Measurements from ENCODE around the gene CA12.
A peak's percentile ranks its signal among the peaks of the same experiment; 100 is the strongest.
"Not testable (repeated sequence)": the region's sequence is repeated elsewhere in the genome, so short reads cannot be mapped to it uniquely, and the experiment has no call there.

Gene CA12

DNA sequence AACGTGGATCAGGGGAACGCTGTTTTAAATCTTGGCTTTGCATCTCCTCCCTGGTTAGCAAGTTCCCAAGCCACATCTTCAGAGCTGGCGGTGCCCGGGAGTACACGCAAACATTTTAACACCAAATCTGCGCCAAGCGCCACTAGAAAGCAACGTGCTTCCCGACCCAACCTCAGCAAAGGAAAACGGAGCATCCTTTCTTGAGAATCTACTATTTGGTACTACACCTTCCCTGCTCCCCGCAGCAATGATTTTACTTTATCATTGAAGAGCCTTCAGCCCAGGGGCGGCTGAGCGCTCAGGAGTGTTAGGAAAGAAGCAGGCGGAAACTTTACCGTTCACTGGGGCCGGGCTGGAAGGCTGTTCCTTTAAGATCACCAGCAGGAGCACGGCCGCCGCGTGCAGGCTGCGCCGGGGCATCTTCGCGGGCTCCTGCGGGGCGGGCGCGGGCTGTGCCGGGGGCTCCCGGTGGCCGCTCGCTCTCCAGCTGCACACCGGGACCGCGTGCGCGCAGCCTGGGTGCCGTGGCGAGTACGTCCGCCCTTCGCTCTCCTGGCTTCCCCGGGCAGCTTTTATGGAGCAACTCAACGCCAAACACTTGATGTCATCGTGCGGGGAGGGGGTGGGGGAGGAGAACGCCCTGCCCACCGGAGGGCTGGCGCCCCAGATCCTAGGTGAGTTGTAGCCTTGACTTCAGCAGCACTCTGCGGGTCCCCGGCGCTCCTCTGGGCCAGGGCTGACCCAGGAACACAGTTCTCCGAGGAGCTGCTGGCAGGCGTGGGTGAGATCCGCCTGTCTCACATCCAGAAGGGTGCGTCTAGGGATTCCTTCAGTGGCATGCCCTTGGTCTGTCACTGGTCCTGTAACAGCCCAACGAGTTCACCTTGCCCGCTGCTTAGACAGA is at the start of gene CA12:
CA12 (minus strand) TSS at position 546 of the 904 bp plus-strand sequence; CDS start at position 420, 126 bp downstream.
- peak; percentile 74 for DNase-seq

DNA sequence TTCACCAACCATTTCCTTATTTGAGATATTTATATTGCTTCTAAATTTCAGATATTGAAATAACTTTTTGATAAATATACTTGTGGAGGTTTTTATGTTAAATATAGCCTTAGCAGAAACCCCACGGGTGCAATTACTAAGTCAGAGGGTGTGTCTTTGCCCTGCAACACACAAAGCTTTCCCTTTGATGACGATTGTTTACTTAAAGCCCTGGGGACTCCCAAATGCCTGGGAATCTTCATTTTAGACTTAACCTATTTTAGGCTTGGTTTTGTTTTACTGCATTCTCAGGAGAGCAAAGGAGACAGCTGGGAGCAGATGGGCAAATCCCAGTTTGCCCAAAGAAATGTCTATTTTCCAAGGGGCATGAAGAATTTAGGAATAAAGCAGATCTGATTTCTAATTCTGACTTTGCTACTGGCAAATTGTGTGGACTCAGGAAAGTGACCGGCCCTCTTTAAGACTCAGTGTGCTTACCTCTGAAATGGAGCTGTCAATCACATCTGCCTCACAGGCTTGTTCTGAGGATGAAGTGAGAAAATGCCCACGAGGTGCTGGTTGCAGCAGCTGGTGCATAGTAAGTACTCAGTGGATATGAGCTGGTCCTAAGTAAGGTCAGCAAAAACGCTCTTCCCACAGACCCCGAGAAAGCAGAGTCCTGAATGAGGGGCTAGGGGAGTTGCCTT is 49.3 kb upstream of the CA12 start:
- DNase-seq: no peak

DNA sequence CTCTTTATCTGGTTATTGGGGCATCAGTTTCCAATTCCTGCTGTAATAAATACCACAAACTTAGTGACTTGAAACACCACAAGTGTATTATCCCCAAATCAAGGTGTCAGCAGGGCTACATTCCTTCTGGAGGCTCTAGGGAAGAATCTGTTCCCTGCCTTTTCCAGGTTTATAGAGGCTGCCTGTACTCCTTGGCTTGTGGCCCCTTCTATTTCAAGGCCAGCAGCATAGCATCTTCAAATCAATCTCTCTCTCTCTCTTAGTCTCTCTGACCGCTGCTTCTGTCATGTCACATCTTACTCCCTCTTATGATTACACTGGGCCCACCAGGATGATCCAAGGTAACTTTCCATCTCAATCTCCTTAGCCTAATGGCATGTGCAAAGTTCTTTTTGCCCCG is 44.9 kb upstream of the CA12 start:
- DNase-seq: no peak

DNA sequence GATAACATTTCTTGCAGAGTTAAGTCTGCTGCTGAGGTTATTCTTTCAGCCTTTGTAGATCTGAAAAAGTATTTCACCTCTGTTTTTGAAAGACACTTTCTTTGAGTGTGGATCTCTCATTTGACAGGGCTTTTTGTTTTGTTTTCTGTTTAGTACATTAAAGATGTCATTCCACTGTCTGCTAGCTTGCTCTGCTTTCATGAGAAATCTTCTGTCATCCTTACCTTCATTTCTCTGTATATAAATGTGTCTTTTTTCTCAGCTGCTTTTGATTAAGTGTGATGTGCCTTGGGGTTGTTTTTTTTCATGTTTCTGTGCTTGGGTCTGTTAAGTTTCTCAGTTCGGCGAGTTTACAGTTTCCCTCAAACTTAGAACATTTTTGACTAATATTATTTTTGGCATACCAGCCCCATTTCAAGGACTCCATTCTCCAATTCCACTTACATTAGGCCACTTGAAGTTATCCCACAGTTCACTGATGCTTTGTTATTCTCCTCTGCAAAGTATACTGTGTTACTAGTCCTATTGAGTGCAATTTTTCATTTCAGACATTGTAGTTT is 43.9 kb upstream of the CA12 start:
- no peak for DNase-seq

DNA sequence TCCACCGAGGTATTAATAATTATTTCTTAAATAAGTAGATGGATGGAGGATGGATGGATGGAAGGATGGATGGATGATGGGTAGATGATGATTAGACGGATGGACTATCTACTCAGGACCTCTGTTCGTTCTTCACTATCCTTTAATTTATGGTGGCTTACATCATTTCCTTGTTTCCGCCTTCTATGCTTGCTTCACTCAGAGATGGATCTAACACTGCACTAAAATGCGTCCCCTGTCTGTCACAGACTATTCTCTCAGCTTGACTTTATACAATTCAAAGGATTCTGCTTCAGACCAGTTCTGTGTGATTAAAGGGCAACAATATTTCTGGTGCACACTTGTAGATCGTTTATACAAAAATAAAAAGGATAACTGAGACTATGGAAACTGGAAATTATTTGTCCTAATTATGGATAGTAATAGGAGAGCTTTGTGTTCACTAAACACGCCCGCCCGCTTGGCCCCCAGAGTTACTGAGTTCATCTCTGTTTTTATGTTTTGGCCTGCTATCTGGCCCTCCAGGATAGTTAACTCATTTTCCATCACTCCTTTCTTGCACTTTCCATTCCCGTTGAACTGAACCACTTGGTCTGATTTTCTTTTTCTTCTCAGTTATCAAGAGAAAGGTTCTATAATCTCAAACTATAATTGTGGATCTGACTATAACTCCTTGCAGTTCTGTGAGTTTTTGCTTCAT is 41.4 kb upstream of the CA12 start:
- no peak for DNase-seq

DNA sequence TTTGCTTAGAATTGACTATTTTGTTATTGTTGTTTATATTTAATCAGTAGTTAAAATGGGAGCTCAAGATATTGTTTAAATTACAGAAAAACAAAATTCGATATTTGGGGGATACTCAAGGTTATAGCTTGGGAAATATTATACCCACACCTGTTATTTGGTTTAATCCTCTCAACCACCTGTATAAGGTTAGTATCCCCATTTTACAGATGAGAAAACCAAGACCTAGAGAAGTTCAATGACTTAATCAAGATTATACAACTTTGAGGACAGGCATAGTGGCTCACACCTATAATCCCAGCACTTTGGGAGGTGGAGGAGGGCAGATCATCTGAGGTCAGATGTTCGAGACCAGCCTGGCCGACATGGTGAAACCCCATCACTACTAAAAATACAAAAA is 39.8 kb upstream of the CA12 start:
- no peak for DNase-seq

DNA sequence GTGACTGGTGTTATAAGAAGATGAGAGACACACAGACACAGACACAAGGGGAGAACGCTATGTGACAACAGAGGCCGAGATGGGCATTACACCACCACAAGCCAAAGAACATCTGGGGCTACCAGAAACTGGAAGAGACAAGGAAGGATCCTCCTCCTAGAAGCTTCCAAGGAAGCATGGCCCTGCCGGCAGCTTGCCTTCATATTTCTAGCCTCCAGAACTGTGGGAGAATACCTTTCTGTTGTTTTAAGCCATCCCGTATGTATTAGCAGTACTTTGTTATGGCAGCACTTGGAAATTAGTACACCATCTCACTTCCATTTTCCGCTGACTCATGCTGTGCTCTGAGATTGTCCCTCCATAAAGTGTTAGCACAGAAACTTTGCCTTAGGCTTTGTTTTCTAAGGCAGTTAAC is 38.7 kb upstream of the CA12 start:
- no peak for DNase-seq

DNA sequence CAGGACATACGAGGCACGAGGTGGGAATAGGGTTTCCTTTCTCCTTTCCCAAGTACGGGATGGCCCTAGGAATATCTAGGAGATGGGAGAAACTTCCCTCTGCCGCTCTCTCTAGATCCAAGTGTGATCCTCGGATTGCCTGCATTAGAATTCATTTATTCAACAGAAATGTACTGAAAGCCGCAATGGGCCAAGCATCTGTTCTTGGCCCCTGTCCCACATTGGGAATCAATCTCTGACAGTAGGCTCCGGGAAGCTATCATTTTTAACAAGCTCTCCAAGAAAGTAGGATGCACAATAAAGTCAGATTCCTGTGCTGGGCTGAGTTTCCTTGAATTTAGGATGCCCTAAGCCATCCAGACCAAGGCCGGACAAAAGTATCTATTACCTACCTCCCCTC is 37.2 kb upstream of the CA12 start:
- no peak for DNase-seq

DNA sequence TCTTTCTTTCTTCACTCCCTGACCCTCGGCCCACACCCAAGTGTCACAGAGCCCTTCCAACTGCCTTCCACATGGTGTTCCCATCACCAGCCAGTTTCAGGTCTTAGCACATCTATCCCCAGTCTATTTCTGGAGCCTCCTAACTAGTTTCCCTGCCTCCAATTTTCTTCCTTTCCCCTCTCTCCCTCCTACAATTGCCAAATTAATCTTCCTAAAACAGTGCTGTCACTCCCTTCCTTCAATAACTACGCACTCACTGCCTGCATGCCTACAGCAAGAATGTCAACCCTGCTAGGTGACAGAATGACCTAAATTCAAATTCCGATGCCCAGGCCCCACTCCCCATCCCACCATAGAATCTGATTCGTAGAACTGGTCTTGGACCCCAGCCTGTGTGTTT is 36.1 kb upstream of the CA12 start:
- no peak for DNase-seq

DNA sequence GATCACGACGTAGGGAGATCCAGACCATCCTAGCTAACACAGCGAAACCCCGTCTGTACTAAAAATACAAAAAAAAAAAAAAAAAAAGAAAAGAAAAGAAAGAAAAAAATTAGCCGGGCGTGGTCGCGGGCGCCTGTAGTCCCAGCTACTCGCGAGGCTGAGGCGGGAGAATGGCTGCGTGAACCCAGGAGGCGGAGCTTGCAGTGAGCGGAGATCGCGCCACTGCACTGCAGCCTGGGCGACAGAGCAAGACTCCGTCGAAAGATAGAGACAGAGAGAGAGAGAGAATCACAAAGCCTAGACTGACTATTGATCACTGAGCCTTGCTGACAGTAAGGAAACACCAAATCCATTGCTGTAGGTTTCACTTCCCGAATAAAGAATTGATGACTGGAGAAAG is 35.6 kb upstream of the CA12 start:
- not testable (repeated sequence) for DNase-seq

DNA sequence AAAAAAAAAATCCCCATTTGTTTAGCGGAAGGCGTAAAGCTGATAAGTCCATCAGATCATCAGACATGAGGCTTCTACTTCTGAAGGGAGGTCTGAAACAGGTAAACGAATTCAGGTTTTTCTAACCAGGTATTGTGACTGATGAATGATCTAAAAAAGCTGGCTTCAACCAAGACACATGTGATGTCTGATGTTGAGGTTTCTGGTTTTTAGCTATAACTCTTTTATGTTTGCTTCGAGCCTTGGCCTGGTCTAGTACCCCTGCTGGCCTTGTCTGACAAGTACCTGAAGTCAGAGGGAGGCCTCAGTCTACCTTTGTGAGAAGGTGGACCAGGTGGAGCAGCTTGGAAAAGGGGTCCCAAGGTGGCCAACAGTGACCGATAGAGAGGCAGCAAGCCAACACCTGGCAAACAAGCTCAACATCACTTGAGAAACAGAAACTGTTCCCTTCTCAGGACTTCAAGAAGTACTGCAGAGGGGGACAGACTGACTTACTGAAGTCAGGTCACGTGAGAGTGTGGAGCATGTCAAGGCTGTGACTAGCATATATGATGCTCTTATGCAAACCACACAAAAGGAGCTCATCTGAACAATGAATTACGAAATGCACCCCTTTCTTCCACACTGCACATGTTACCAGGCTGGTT is 33.0 kb upstream of the CA12 start:
- DNase-seq: no peak

DNA sequence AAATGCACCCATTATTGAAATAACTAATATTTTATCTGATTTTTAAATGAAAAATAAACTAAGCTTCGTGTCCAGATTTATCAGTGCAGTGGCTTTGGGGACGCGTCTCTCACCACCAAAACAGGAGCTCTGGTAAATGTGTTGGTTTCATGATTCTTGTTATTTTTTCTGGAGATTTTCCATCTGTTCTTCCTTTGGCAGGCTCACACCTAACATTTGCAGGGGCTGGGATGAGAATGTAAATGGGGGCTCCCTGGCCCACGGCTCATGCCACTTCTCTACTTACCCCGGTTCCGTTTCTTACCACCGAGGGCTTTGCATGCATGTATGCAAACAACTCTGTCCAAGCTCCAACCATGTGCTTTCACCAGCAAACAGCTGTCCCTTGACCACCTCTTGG is 30.9 kb upstream of the CA12 start:
- DNase-seq: no peak

DNA sequence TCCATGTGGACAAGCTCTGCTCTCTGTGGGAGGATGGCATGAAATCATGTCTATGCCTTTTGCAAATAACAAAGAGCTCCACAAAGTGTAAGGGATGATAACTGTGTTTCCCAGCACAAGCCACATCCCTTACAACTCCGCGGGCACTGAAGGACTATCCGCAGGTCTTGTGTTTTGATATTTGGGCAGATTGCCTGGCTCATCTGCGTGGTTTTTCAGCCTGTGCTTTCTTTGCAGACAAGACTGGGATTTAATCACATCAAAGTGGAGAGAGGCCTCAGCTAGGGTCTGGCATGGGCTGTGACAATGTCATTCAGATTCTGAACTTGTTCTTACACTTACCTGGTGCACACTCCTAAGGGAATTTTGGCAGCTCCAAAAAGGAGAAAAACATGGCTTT is 30.2 kb upstream of the CA12 start:
- no peak for DNase-seq

DNA sequence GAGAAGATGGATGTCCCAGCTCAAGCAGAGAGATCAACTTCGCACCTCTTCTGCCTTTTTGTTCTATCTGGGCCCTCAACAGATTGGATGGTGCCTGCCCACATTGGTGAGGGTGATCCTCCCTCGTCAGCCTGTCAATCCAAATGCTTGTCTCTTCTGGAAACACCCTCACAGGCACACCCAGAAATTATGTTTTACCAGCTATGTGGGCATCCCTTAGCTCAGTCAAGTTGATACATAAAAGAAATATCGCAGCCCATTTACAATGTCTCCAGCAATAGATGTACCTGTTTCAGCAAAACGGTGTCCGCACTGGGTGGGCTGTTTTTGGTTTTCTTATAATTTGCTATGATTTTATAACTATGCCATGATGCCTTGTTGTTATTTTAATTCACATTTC is 27.5 kb upstream of the CA12 start:
- DNase-seq: no peak

DNA sequence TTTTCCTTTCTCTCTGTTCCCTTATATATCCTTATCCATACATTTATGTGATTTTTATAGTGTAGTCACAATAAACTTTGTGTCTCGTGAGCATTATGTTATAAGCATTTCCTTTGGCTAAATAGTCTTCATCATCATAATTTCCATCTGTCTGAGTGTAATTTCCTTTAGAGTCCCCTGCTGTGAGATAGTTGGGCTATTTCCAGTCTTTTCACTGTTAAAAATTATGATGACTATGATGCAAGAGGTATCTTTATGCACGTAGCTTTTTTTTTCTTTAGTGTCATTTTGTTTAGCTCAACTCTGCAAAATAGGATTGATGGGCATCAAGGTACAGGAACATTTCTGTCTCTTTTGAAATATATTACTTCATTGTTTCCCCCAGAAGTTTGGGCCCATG is 26.9 kb upstream of the CA12 start:
- DNase-seq: no peak

DNA sequence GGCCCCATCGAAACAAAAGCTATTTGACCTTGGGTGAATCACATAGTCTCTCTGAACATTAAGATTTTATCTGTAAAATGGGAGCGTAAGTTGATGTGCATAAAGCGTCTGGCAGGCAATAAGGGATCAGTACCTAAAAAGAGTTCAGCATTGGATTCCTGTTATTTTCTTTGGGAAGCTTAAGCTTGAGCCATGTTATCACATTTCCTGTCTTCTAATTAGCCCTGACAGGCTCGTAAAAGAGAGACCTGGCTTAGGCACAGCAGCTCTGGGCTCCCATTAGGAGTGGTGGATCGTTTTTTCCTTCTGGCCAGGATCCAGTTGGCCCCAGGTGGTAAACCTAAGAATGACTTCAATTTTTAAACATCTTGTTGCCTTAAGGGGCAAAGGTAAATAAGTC is 26.0 kb upstream of the CA12 start:
- no peak for DNase-seq

DNA sequence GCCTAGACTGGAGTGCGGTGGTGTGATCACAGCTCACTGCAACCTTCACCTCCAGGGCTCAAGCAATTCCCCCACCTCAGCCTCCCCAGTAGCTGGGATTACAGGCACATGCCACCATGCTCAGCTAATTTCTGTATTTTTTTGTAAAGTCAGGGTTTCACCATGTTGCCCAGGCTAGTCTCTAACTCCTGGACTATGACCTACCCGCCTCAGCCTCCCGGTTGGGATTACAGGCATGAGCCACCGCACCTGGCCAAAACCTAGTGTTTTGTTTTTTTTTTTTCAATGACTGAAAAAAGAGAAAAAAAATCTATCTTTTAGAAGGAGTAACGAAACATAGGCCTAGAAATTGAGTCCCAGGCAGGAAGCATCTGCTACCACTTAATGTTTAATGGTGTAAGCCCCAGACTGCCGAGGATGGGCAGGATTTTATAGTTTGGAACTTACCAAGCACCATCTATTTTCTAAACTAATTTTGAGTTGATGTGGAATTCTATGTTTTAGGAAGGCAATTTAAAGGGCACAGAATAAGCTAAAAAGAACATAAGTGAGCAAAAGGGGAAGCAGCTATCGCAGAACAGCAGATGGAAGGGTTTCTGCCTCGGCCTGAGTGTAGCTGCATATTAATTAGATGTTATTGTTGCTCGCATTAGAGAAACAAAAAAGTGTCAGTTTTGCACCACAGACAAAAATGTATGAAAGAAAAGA is 24.2 kb upstream of the CA12 start:
- DNase-seq: no peak

DNA sequence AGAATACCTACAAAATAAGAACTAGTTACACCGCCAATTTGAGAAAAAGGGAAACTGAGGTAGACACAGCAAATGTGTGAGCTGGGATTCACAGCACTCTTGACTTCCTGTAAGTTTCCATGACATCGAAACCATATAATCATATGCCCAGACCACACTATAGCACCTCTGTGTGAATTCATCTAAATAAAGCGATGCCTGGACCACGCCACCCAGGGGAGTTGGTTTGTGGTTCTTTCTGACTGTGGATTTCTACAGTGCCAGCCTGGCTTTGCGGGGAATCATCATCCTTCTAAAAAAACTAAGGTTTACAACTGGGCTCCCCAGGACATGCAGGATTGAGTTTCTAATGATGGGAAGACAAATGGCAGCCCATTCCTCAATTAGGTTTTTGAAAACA is 23.5 kb upstream of the CA12 start:
- DNase-seq: no peak

DNA sequence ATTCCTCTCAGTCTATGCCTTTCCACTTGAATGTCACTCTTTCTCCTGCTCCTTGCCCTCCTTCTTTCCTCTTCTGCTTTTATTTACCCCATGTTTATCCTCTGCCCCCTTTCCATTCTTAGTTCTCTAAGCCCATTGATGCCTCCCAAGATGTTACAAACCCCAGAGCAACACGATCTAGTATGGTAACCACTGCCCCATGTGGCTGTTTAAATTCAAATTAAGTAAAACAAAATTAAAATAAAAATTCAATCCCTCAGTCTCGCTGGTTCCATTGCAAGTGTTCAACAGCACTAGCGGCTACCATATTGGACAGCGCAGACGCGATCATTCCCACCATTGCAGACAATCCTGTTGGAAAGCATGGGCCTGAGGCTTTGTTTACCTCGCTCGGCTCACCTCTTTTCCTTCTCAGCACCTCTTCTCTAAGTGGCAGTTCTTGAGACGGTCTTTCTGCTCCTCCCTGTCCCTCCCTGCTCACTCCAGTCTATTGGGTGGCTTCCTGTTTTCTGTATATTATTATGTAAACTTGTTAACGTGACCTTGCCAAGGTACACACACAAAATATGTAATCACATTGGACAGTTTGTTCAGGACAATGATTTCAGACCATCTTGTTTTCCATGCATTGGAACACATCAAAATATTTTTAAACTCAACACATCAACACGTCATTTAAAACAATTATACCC is 21.8 kb upstream of the CA12 start:
- no peak for DNase-seq

DNA sequence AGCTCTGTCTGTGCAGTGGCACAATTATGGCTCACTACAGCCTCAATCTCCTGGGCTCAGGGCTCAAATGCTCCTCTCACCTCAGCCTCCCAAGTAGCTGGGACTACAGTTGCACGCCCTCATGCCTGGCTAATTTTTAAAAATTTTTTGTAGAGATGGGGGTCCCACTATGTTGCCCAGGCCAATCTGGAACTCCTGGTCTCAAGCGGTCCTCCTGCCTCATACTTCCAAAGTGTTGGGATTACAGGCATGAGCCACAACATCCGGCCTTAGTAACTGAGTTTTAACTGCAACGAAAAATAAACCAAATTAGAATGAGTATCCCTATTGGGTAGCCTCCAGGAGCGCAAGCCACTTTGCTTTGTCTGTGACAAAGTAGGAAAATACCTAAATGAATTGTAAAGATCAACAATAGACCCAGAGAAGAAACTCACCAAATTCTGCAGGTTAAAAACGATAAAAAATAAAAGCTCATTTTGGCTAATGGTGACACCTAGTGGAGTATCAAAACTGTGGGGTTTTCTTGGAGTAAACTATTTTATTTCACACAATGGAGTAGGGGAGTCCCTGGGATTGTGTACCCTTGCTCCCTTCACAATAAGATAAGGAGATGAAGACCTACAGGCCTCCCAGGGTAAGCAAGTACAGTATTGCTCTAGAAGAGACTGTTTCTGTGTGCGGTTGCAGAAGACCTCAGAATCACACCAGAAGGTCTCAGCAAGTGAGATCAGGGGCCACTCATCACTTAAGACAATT is 21.0 kb upstream of the CA12 start:
- DNase-seq: peak; percentile 23

Measured in retina (tissue), 1 donor.